DND-41 (cell line): ENCODE results near the gene TUBA1B.

Experiments used
- ATAC-seq: fragments of 200-7000 bp; cut with Tn5 transposase; 3 replicates; pipeline ENCODE4 v1.9.1; 2021; ENCODE audit warnings: low read depth; ENCODE audit not compliant: insufficient read depth
- DNase-seq: peaks from one replicate; pipeline ENCODE4 v3.0.0-alpha.2; 2020
- H2AFZ ChIP-seq: 2 replicates; pipeline ENCODE4 v1.6.0; 2012; ENCODE audit warnings: low read depth, low read length
- H3K27ac ChIP-seq: 2 replicates; pipeline ENCODE4 v1.5.1; 2012; ENCODE audit warnings: low read length, inconsistent platforms
- H3K27me3 ChIP-seq: fragments of 200-600 bp; sonication (generic); 2 replicates; pipeline ENCODE4 v1.6.0; 2012; ENCODE audit warnings: low read length, mild to moderate bottlenecking, inconsistent platforms; ENCODE audit not compliant: insufficient read depth, poor library complexity
- H3K36me3 ChIP-seq: 2 replicates; pipeline ENCODE4 v1.5.1; 2012; ENCODE audit warnings: low read length, inconsistent platforms; ENCODE audit not compliant: insufficient read depth
- H3K4me1 ChIP-seq: 2 replicates; pipeline ENCODE4 v1.5.1; 2012; ENCODE audit warnings: mild to moderate bottlenecking, low read length; ENCODE audit not compliant: insufficient read depth
- H3K4me2 ChIP-seq: 2 replicates; pipeline ENCODE4 v1.6.0; 2012; ENCODE audit warnings: mild to moderate bottlenecking, moderate library complexity, low read length, inconsistent platforms; ENCODE audit not compliant: insufficient read depth
- H3K4me3 ChIP-seq, 2 experiments: fragments of 200-600 bp in 1 of 2; shearing (Covaris generic) in 1 of 2; 2 replicates each; pipeline ENCODE4 v1.5.1; 2012 to 2016; ENCODE audit warnings: inconsistent platforms in 2 of 2, low read length in 2 of 2, mild to moderate bottlenecking in 2 of 2, low read depth in 1 of 2, moderate library complexity in 1 of 2
- H3K79me2 ChIP-seq: 2 replicates; pipeline ENCODE4 v1.6.0; 2012; ENCODE audit warnings: low read length, inconsistent platforms; ENCODE audit not compliant: insufficient read depth
- H3K9ac ChIP-seq: 2 replicates; pipeline ENCODE4 v1.6.0; 2012; ENCODE audit warnings: low read depth, mild to moderate bottlenecking, inconsistent platforms, low read length, moderate library complexity
- H3K9me3 ChIP-seq: 2 replicates; pipeline ENCODE4 v1.5.1; 2012; ENCODE audit warnings: low read length, moderate library complexity, mild to moderate bottlenecking, inconsistent platforms; ENCODE audit not compliant: insufficient read depth, severe bottlenecking
- H4K20me1 ChIP-seq: 2 replicates; pipeline ENCODE4 v1.6.0; 2012; ENCODE audit warnings: low read length; ENCODE audit not compliant: insufficient read depth
- CTCF ChIP-seq: IDR thresholded peaks from 2 replicates; pipeline ENCODE4 v1.5.1; 2012; ENCODE audit warnings: borderline replicate concordance, low read length, moderate library complexity, mild to moderate bottlenecking; ENCODE audit not compliant: poor library complexity, severe bottlenecking; ENCODE audit errors: extremely low read depth
- EZH2 ChIP-seq: IDR thresholded peaks from 3 replicates; pipeline ENCODE4 v1.6.1; 2012; ENCODE audit warnings: borderline replicate concordance, low read depth, mild to moderate bottlenecking, moderate library complexity, low read length, inconsistent platforms; ENCODE audit not compliant: severe bottlenecking

TUBA1B gene

GRCh38 chr12:49131051-49131893, at the start of gene TUBA1B:
Gene TUBA1B, minus strand, starts transcription at chr12:49131395. Its CDS starts 95 bp downstream, at chr12:49131300.
- ATAC-seq (peak; percentile 76), DNase-seq (peak; percentile 91)
- Histone ChIP-seq H2AFZ (peak within 1 kb of the TSS; percentile 82), H3K36me3 (peaks cover 39% of the 10 kb centered on the region), H4K20me1 (peaks cover 24% of the 10 kb centered on the region), H3K79me2 (peaks cover 49% of the 10 kb centered on the region), H3K27ac (peak within 1 kb of the TSS; percentile 95), H3K27me3 (no peaks in the 10 kb centered on the region), H3K4me1 (peaks cover 38% of the 10 kb centered on the region), H3K9me3 (no peaks in the 10 kb centered on the region), H3K4me3 (peak within 1 kb of the TSS; percentile 53 to 79; a peak in 3 of 4 replicates), H3K9ac (peak within 1 kb of the TSS; percentile 99), H3K4me2 (peak within 1 kb of the TSS; percentile 80)
- TF ChIP-seq EZH2: no peak
- TF ChIP-seq CTCF: no peak

- Histone ChIP-seq H3K4me3 (no peak overlapping the region), H4K20me1 (no peaks in the 10 kb centered on the region), H3K27ac (no peak overlapping the region), H3K79me2 (no peaks in the 10 kb centered on the region), H3K4me1 (no peaks in the 10 kb centered on the region), H2AFZ (no peak overlapping the region), H3K9ac (no peak overlapping the region), H3K27me3 (no peaks in the 10 kb centered on the region), H3K4me2 (no peak overlapping the region), H3K9me3 (no peaks in the 10 kb centered on the region), H3K36me3 (no peaks in the 10 kb centered on the region)
- TF ChIP-seq EZH2 (no peak), CTCF (no peak)
- no peak for ATAC-seq
- no peak for DNase-seq
Observed at GRCh38 chr12:49174218-49174617, 43.0 kb upstream of the TUBA1B start.

- Histone ChIP-seq H2AFZ (no peak overlapping the region), H3K79me2 (no peaks in the 10 kb centered on the region), H3K27me3 (no peaks in the 10 kb centered on the region), H3K9me3 (no peaks in the 10 kb centered on the region), H3K4me2 (no peak overlapping the region), H3K4me3 (no peak overlapping the region), H4K20me1 (no peaks in the 10 kb centered on the region), H3K36me3 (no peaks in the 10 kb centered on the region), H3K4me1 (no peaks in the 10 kb centered on the region), H3K27ac (no peak overlapping the region), H3K9ac (no peak overlapping the region)
- no peak for ATAC-seq
- DNase-seq: no peak
- TF ChIP-seq CTCF (no peak), EZH2 (no peak)
Observed at GRCh38 chr12:49170924-49171323, 39.7 kb upstream of the TUBA1B start.
